Measurements from ENCODE around the gene KAZN.

DNA sequence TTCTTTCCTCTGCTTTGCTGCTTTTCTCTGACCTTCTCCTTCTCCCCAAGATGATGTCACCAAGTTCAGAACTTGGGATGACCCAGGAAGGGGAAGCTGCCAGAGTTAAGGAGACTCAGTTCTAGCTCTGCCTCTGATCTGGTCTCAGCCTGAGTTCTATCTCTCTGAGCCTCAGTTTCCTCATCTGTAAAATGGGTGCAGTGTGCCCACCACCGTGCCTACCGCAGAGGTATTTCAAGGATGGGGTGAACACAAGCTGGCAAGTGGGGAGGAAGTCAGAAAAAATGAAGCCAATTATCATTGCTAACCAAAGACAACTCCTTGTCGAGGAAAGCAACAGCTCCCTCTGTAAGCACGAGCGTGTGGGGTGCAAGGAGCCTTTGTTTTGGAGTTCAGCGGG lies 249.7 kb downstream of the KAZN start:
- TF ChIP-seq, protein P1, sequence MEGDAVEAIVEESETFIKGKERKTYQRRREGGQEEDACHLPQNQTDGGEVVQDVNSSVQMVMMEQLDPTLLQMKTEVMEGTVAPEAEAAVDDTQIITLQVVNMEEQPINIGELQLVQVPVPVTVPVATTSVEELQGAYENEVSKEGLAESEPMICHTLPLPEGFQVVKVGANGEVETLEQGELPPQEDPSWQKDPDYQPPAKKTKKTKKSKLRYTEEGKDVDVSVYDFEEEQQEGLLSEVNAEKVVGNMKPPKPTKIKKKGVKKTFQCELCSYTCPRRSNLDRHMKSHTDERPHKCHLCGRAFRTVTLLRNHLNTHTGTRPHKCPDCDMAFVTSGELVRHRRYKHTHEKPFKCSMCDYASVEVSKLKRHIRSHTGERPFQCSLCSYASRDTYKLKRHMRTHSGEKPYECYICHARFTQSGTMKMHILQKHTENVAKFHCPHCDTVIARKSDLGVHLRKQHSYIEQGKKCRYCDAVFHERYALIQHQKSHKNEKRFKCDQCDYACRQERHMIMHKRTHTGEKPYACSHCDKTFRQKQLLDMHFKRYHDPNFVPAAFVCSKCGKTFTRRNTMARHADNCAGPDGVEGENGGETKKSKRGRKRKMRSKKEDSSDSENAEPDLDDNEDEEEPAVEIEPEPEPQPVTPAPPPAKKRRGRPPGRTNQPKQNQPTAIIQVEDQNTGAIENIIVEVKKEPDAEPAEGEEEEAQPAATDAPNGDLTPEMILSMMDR (IDR thresholded peaks at IDR 0.05), result no peak
- TF ChIP-seq POLR2AphosphoS5 (IDR thresholded peaks at IDR 0.05; ENCODE audit: low read depth, low read length) (no peak), RAD21 (IDR thresholded peaks at IDR 0.05; ENCODE audit: low read length) (no peak), EP300 (IDR thresholded peaks at IDR 0.05; ENCODE audit: borderline replicate concordance in 1 of 2, low read depth in 1 of 2, low read length in 1 of 2) (no peak), MXI1 (IDR thresholded peaks at IDR 0.05; ENCODE audit: low read depth, low read length) (no peak), FOXM1 (IDR thresholded peaks at IDR 0.05; ENCODE audit: low read depth) (no peak), ZBTB33 (IDR thresholded peaks at IDR 0.05; ENCODE audit: borderline replicate concordance, low read depth) (no peak)
- TF ChIP-seq, protein P2, sequence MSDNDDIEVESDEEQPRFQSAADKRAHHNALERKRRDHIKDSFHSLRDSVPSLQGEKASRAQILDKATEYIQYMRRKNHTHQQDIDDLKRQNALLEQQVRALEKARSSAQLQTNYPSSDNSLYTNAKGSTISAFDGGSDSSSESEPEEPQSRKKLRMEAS (IDR thresholded peaks at IDR 0.05; ENCODE audit: low read depth), result no peak
